H1 (cell line): ENCODE data around the gene ZNF385B. TPM values are rescaled to one million over a fixed set of nuclear protein-coding genes. Genes with fewer than 3 reads are reported as not detected.

ENCODE experiments used
- CTCF ChIA-PET: fragments of 300-600 bp; sonication (Branson Sonifier 250); formaldehyde crosslinking; loops from one replicate; lab custom pipeline; 2021; ENCODE audit not compliant: partially characterized antibody; lab: Charles Lee
- POLR2A ChIA-PET: fragments of 300-600 bp; sonication (Branson Sonifier 250); formaldehyde crosslinking; loops from one replicate; lab custom pipeline; 2021; ENCODE audit warnings: inconsistent platforms; ENCODE audit not compliant: partially characterized antibody; lab: Charles Lee
- DNase-seq, 2 experiments: peaks; one replicate each; pipeline versions ENCODE4 v3.0.0 to v3.0.0-alpha.2; 2010 to 2022; ENCODE audit warnings: low spot score in 2 of 2, low read depth in 1 of 2, mixed read lengths in 1 of 2
- FAIRE-seq: peaks from 2 replicates; lab custom pipeline; 2011; peaks lifted over from hg19 to GRCh38; lab: Jason Lieb, UNC
- H2AFZ ChIP-seq: 2 replicates; pipeline ENCODE4 v1.8.1; 2012; ENCODE audit warnings: low read length, inconsistent platforms
- H2AK5ac ChIP-seq: 2 replicates; pipeline ENCODE4 v1.6.1; 2013; ENCODE audit warnings: low read depth, low read length
- H2BK120ac ChIP-seq: replicated peaks from 2 replicates; pipeline ENCODE3; 2013; ENCODE audit warnings: low read depth, low read length, inconsistent platforms
- H2BK12ac ChIP-seq: 2 replicates; pipeline ENCODE4 v1.6.1; 2013; ENCODE audit warnings: low read depth, low read length
- H2BK15ac ChIP-seq: 2 replicates; pipeline ENCODE4 v1.6.1; 2013; ENCODE audit warnings: low read length
- H2BK20ac ChIP-seq: 2 replicates; pipeline ENCODE4 v1.6.1; 2013; ENCODE audit warnings: low read length
- H2BK5ac ChIP-seq: 2 replicates; pipeline ENCODE4 v1.6.1; 2013; ENCODE audit warnings: low read depth, low read length
- H3K14ac ChIP-seq: 2 replicates; pipeline ENCODE4 v1.6.1; 2013; ENCODE audit warnings: inconsistent platforms; ENCODE audit not compliant: insufficient read length
- H3K18ac ChIP-seq: 2 replicates; pipeline ENCODE4 v1.6.1; 2013; ENCODE audit warnings: low read length; ENCODE audit errors: extremely low read depth
- H3K23ac ChIP-seq: 2 replicates; pipeline ENCODE4 v1.6.1; 2013; ENCODE audit warnings: inconsistent platforms; ENCODE audit not compliant: insufficient read length
- H3K23me2 ChIP-seq: 2 replicates; pipeline ENCODE4 v1.6.1; 2013; ENCODE audit warnings: low read depth, low read length
- H3K27ac ChIP-seq: 2 replicates; pipeline ENCODE4 v1.6.1; 2011; ENCODE audit warnings: low read depth, low read length, inconsistent platforms
- H3K27me3 ChIP-seq, 4 experiments: replicated peaks in 1 of 4; 1 replicate in 1 of 4; 2 replicates in 3 of 4; pipeline versions ENCODE4 v1.6.1 to v1.8.1; 2011 to 2013; ENCODE audit warnings: low read length in 3 of 4, mild to moderate bottlenecking in 3 of 4, inconsistent platforms in 2 of 4, mixed read lengths in 2 of 4, moderate library complexity in 1 of 4; ENCODE audit not compliant: control insufficient read depth in 3 of 4, insufficient read depth in 3 of 4; ENCODE audit errors: extremely low read depth in 1 of 4
- H3K36me3 ChIP-seq, 4 experiments: 2 replicates each; pipeline versions ENCODE4 v1.6.1 to v1.8.1; 2011 to 2013; ENCODE audit warnings: mild to moderate bottlenecking in 4 of 4, low read length in 3 of 4, moderate library complexity in 2 of 4, control low read depth in 1 of 4, inconsistent platforms in 1 of 4; ENCODE audit not compliant: insufficient read depth in 4 of 4, control insufficient read depth in 2 of 4
- H3K4ac ChIP-seq: replicated peaks from 2 replicates; pipeline ENCODE3; 2013; ENCODE audit warnings: low read length, low read depth, mixed read lengths, inconsistent platforms; ENCODE audit not compliant: insufficient read length
- H3K4me1 ChIP-seq, 4 experiments: replicated peaks in 1 of 4; 1 replicate in 1 of 4; 2 replicates in 3 of 4; pipeline versions ENCODE4 v1.6.1 to v1.8.1; 2011 to 2013; ENCODE audit warnings: low read length in 3 of 4, inconsistent platforms in 2 of 4, mixed read lengths in 1 of 4; ENCODE audit not compliant: insufficient read depth in 4 of 4, control insufficient read depth in 3 of 4
- H3K4me2 ChIP-seq, 2 experiments: 2 replicates each; pipeline versions ENCODE4 v1.6.1 to v1.8.1; 2011 to 2013; ENCODE audit warnings: low read depth in 2 of 2, low read length in 2 of 2, control low read depth in 1 of 2, inconsistent platforms in 1 of 2, mild to moderate bottlenecking in 1 of 2; ENCODE audit not compliant: insufficient read depth in 1 of 2
- H3K4me3 ChIP-seq, 4 experiments: fragments of 200-600, 300-600 bp in 1 of 4; sonication (generic), shearing (Covaris generic), sonication (Bioruptor Twin) in 1 of 4; 2 replicates each; pipeline versions ENCODE4 v1.5.1 to v1.8.1; 2011 to 2016; ENCODE audit warnings: low read length in 4 of 4, low read depth in 3 of 4, control low read depth in 2 of 4, inconsistent platforms in 2 of 4, mild to moderate bottlenecking in 2 of 4, mixed read lengths in 1 of 4, moderate library complexity in 1 of 4; ENCODE audit not compliant: insufficient read depth in 2 of 4; ENCODE audit errors: extremely low read depth in 1 of 4
- H3K56ac ChIP-seq: replicated peaks from 2 replicates; pipeline ENCODE3; 2013; ENCODE audit warnings: low read depth, mild to moderate bottlenecking, mixed read lengths, low read length, inconsistent platforms; ENCODE audit not compliant: insufficient read length
- H3K79me1 ChIP-seq: 2 replicates; pipeline ENCODE4 v1.6.1; 2013; ENCODE audit warnings: low read depth, low read length, control low read depth
- H3K79me2 ChIP-seq, 2 experiments: 2 replicates each; pipeline versions ENCODE4 v1.6.1 to v1.8.1; 2012 to 2013; ENCODE audit warnings: low read length in 2 of 2, mild to moderate bottlenecking in 2 of 2, inconsistent platforms in 1 of 2; ENCODE audit not compliant: insufficient read depth in 2 of 2, control insufficient read depth in 1 of 2
- H3K9ac ChIP-seq, 4 experiments: replicated peaks in 1 of 4; 1 replicate in 1 of 4; 2 replicates in 3 of 4; pipeline versions ENCODE4 v1.6.1 to v1.8.1; 2011 to 2013; ENCODE audit warnings: low read depth in 3 of 4, low read length in 3 of 4, control low read depth in 2 of 4, mild to moderate bottlenecking in 2 of 4, moderate library complexity in 2 of 4, inconsistent platforms in 1 of 4; ENCODE audit errors: extremely low read depth in 1 of 4
- H3K9me3 ChIP-seq, 2 experiments: 2 replicates each; pipeline versions ENCODE4 v1.6.1 to v1.8.1; 2012 to 2013; ENCODE audit warnings: mild to moderate bottlenecking in 2 of 2, moderate library complexity in 2 of 2, control low read depth in 1 of 2, inconsistent platforms in 1 of 2, low read depth in 1 of 2, low read length in 1 of 2, mixed read lengths in 1 of 2; ENCODE audit not compliant: insufficient read depth in 2 of 2
- H4K20me1 ChIP-seq, 2 experiments: replicated peaks in 1 of 2; 2 replicates each; pipeline versions ENCODE3 to v1.8.1; 2011 to 2013; ENCODE audit warnings: inconsistent platforms in 2 of 2, low read length in 2 of 2, mild to moderate bottlenecking in 1 of 2; ENCODE audit not compliant: insufficient read depth in 2 of 2, control insufficient read depth in 1 of 2
- H4K5ac ChIP-seq: 2 replicates; pipeline ENCODE4 v1.6.1; 2013; ENCODE audit warnings: low read length, low read depth, mixed read lengths, inconsistent platforms; ENCODE audit not compliant: insufficient read length
- H4K8ac ChIP-seq: 2 replicates; pipeline ENCODE4 v1.8.0; 2013; ENCODE audit warnings: mild to moderate bottlenecking, moderate library complexity, low read length, inconsistent platforms; ENCODE audit not compliant: insufficient read depth; ENCODE audit errors: extremely low read depth
- H4K91ac ChIP-seq: replicated peaks from 2 replicates; pipeline ENCODE3; 2013; ENCODE audit warnings: low read length, mixed read lengths, inconsistent platforms; ENCODE audit not compliant: insufficient read length
- CREB1 ChIP-seq: IDR thresholded peaks from 2 replicates; pipeline ENCODE4 v1.6.1; 2012; ENCODE audit warnings: inconsistent platforms
- JUN ChIP-seq: IDR thresholded peaks from 2 replicates; pipeline ENCODE4 v1.6.1; 2011; ENCODE audit warnings: low read depth, mild to moderate bottlenecking, improper control_type of control experiment, low read length
- POLR2A ChIP-seq, 2 experiments: IDR thresholded peaks; 1 replicate in 1 of 2; 2 replicates in 1 of 2; pipeline ENCODE4 v1.6.1; 2011; ENCODE audit warnings: low read depth in 2 of 2, low read length in 2 of 2, mild to moderate bottlenecking in 2 of 2; ENCODE audit errors: control extremely low read depth in 1 of 2
- WGBS, 2 experiments: shearing (Covaris generic) in 1 of 2; methylation state at CpG; one replicate each; pipeline versions ENCODE4 v1.1.6 to v1.1.7; 2013 to 2015; ENCODE audit warnings: low lambda C conversion rate in 2 of 2, mixed read lengths in 2 of 2, inconsistent platforms in 1 of 2, low coverage in 1 of 2, missing lambda C conversion rate in 1 of 2; ENCODE audit not compliant: insufficient replicate concordance in 2 of 2, insufficient coverage in 1 of 2, insufficient read length in 1 of 2; ENCODE audit errors: extremely low coverage in 1 of 2, missing lambda C conversion rate in 1 of 2; 5-methylcytosine and 5-hydroxymethylcytosine counted together
- polyA plus RNA-seq, 7 experiments: library from polyadenylated mRNA; depleted of rRNA in 3 of 7; stranded (reverse) in 5 of 7; unstranded in 2 of 7; fragments of >200 nt in 5 of 7; fragments of 200-250 nt in 2 of 7; gene quantifications; 1 replicate in 5 of 7; 2 replicates in 1 of 7; 4 replicates in 1 of 7; pipeline versions ENCODE4 v1.2.1 to v1.2.3, GENCODE V29; 2011 to 2013; ENCODE audit warnings: missing spikeins in 2 of 7, mixed read lengths in 2 of 7
- total RNA-seq: library from RNA; stranded (reverse); fragmentation: NEBNext Ultra II Directional; extraction: Animal tissue kit (Norgen Biotek cat#: 25700); gene quantifications from 2 replicates; pipeline ENCODE4 v1.2.1, GENCODE V29; 2021

Gene ZNF385B
- total and polyA plus RNA-seq, 2 of the 8 experiments (the other 6 are each of a cell fraction or from before 2014, with no cell fraction given): 1.1 to 3.7 TPM

GRCh38 chr2:179715871-179716270 is 145.5 kb downstream of the ZNF385B start:
- no peak overlapping the region for H3K14ac ChIP-seq
- no peak for FAIRE-seq
- TF ChIP-seq CREB1 (no peak), POLR2A (IDR thresholded peaks at IDR 0.05; ENCODE audit: control extremely low read depth in 1 of 2, low read depth in 2 of 2, low read length in 2 of 2) (no peak), JUN (no peak)

More at GRCh38 chr2:179715871-179716270, 145.5 kb downstream of the ZNF385B start:
- Histone ChIP-seq H3K23ac (no peak overlapping the region), H3K36me3 (no peaks in the 10 kb centered on the region), H3K4me1 (no peaks in the 10 kb centered on the region), H3K18ac (no peak overlapping the region), H4K20me1 (no peaks in the 10 kb centered on the region), H3K27me3 (no peaks in the 10 kb centered on the region), H3K56ac (no peak overlapping the region), H3K27ac (no peak overlapping the region), H2AFZ (no peak overlapping the region), H3K9ac (no peak overlapping the region), H2BK15ac (no peak overlapping the region), H3K79me2 (no peaks in the 10 kb centered on the region), H3K9me3 (no peaks in the 10 kb centered on the region), H3K79me1 (no peaks in the 10 kb centered on the region), H3K4me3 (no peak overlapping the region), H2AK5ac (no peak overlapping the region), H2BK20ac (no peak overlapping the region), H2BK5ac (no peak overlapping the region), H4K5ac (no peak overlapping the region), H2BK12ac (no peak overlapping the region), H2BK120ac (no peak overlapping the region), H3K4ac (no peak overlapping the region), H4K8ac (no peak overlapping the region), H3K4me2 (no peak overlapping the region), H3K23me2 (no peaks in the 10 kb centered on the region), H4K91ac (no peak overlapping the region)
- WGBS, 2 experiments: 80% methylated on average over 1 of the region's 1 CpG; no CpG with 5 or more reads in 1 of the 2 experiments
- ChIA-PET POLR2A (no interaction called here), CTCF (no interaction called here)
- no peak for DNase-seq
